Right ventricle myocardium superior (tissue), 1 donor: ENCODE data around the gene NPHP4. TPM values are rescaled to one million over a fixed set of nuclear protein-coding genes. Genes with fewer than 3 reads are reported as not detected.

Experiments used
- ATAC-seq: fragments of 200-7000 bp; cut with Tn5 transposase; one replicate; pipeline ENCODE4 v1.9.1; 2020; ENCODE audit warnings: mild to moderate bottlenecking; ENCODE audit not compliant: poor library complexity
- DNase-seq: peaks from one replicate; pipeline ENCODE4 v3.0.0-alpha.2; 2020
- intact Hi-C: fragments of 100-400 bp; cut with DNase I; formaldehyde crosslinking; loops from one replicate; pipeline ENCODE4 v1.11.2; 2022
- total RNA-seq: library from RNA; stranded (reverse); fragmentation: NEBNext Ultra II Directional; extraction: Animal tissue kit (Norgen Biotek cat#: 25700); gene quantifications from one replicate; pipeline ENCODE4 v1.2.1, GENCODE V29; 2021
- donor health status: DM: no; HTN: yes; CAD: no; lungs with severe emphysema.

The NPHP4 gene
- total RNA-seq, 1 donor from 2014 or later: 4.3 TPM

DNA sequence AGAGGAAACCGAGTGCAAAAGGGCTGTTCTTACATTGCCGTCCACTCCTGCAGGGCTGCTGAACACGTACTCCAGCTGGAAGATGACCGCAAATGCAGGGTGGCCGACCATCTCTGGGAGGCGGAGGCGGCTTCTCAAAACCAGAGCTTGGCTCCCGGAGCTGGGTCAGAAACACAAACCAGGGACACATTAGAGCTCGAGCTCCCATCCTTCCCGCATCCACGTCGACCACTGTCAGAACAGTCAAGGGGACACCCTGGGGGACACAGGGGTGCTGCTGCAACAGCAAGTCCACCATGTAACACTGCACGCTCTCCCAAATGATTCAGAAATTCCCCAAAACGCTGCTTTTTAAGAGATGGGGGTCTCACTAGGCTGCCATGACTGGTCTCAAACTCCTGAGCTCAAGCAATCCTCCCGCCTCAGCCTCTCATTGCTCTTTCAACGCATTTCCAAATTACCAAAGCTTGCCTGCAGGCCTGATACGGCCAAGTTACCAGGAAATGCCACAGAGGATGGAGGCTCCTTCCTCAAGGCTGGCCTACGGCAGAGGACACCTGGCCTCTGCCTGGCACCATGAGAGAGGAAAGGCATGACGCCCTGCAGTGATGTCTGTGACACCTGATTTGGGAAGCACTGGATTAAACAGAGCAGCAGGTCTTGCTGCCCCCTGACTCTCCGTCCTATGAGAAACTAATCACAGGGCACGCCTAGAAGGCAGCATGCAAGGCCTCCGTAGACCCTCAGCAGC, 45.0 kb downstream of the NPHP4 start:
- no peak for DNase-seq
- no peak for ATAC-seq
- intact Hi-C loops: no loop called here

DNA sequence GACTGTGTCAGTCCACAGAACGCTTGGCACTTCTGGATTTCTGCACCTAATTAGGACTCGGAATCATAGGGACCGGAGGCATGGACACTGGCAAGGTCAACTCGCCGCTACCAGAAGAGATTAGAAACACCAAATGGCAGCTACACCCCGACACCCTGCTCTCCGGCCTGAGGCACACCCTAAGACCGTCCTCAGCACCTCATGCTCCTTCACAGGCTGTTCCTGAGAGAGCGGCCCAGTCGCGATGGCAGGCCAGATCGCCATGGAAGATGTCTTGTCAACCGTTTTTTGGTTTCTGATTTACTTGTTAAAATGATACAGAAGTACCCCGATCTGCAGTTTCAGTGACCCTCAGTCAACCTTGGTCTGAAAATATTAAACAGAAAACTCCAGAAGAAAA, 46.8 kb downstream of the NPHP4 start:
- ATAC-seq (no peak), DNase-seq (no peak)
- intact Hi-C loops: no loop called here

- ATAC-seq (no peak), DNase-seq (no peak)
- intact Hi-C loops: no loop called here
Observed at GRCh38 chr1:5944843-5945167, 47.4 kb downstream of the NPHP4 start.

DNA sequence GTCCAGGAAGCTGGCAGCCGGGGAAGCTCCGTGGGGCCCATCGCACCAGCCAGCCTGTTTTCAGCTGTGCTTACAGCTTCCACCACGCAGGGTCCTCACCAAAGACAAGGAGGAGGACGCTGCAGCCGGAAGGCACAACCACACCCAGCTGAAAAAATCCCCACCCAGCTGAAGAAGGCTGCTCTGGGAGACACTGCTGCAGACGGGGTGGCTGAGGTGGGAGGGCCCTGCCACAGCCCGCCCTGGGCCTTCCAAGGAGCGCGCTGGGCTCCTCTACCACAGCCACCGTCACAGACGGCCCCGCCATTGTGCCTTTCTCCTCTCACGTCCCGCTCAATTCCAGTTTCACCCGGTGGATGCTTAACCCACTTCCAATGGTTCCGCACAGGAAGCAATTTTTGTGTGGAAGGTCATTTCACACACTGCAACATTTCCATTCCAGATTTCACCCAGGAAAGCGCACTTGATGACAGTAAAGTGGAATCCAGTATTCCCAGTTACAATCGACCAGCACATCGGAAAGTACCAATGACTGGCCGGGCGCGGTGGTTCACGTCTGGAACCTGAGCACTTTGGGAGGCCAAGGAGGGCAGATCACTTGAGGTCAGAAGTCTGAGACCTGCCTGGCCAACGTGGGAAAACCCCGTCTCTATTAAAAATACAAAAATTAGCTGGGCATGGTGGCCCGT, 47.9 kb downstream of the NPHP4 start:
- intact Hi-C loops: no loop called here
- no peak for DNase-seq
- ATAC-seq: no peak

GRCh38 chr1:5943343-5944124, 48.7 kb downstream of the NPHP4 start:
- intact Hi-C loops: no loop called here
- DNase-seq (no peak), ATAC-seq (peak; percentile 29)

DNA sequence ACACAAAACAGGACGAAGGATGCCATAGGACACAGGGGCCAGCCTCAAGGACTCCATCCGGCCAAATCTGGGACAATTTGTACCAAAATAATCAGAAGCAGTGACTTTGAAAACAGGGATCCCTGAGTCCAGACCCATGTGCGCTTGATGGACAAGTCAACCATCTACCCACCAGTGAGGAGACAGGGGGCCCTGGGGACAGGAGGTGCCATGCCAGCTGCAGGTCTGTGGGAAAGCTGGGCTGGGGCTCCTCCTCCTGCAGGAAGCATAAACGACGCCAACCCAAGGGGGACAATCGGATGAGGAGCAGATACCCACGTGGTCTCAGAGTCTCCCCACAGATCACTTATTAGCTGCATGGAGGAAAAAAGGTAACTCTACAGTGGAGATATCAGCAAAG, 50.6 kb downstream of the NPHP4 start:
- intact Hi-C loops: no loop called here
- no peak for ATAC-seq
- no peak for DNase-seq

DNA sequence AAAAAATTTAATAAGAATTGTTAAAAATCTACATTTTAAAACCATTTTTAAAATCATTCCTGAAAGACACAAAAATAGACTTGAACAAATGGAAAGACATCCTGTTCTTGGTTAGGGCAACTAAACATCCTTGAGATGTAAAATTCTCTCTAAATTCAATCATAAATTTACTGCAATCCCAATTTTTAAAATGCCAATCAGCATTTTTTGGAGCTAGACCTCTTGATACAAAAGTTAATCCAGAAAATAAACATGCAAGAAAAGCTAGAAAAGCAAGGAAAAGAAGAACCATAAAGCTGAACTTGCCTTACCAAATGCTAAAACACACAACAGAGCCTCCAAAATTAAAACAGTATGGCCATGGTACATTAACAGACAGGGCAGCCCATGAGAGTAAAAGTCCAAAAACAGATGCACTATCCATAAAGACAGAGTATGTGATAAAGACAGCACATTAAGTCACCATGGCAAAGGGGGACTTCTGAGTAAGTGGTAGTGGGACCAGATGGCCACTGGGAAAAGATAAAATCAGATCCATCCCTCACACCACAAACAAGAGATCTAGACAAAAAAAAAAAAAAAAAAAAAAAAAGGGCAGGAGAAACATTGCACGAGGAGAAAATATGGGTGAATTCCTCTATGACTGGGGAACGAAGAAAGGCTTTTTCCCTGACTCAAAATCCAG, 51.4 kb downstream of the NPHP4 start:
- DNase-seq (no peak), ATAC-seq (no peak)
- intact Hi-C loops: no loop called here

DNA sequence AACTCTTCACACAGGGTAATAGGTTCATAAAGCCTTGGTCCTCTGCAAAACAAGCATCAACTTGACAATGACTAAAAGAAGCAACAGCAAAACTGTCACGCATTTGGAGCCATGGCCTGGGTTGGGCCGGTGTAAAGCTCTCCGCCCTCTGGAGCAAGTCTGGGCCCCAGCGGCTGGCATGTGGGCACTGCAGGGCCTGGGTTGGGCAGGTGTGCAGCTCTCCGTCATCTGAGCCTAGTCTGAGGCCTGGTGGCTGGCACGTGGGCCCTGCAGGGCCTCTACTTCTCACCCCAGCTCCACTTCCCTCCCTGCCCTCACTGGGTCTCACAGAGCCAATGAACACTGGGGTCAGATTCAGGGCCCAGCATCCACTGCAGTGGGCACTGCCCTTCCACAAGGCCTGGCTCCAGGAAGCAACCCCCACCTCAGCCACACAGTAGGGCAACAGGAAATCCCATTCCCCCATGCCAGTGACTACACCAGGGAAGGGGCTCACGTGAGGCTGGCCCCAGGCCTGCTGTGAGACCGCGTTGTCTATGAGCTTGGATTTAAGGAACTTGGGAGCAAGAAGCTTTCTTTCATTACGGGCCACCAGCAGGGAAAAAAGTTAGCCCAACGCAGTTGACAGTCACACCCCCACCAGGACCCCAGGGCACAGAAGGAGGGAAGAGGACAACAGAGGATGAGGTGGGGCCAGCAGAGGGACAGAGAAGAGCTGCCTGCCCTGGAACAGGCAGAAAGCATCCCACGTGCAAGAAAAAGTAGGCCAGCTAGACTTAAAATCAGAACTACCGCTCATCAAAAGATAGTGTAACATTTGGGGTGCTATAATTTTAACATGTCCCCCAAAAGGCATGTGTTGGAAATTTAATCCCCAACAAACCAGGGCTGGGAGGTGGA, 52.7 kb downstream of the NPHP4 start:
- ATAC-seq: no peak
- DNase-seq: no peak
- intact Hi-C loops: no loop called here

GRCh38 chr1:5938101-5938646, 54.1 kb downstream of the NPHP4 start:
- no peak for ATAC-seq
- no peak for DNase-seq
- intact Hi-C loops: no loop called here

DNA sequence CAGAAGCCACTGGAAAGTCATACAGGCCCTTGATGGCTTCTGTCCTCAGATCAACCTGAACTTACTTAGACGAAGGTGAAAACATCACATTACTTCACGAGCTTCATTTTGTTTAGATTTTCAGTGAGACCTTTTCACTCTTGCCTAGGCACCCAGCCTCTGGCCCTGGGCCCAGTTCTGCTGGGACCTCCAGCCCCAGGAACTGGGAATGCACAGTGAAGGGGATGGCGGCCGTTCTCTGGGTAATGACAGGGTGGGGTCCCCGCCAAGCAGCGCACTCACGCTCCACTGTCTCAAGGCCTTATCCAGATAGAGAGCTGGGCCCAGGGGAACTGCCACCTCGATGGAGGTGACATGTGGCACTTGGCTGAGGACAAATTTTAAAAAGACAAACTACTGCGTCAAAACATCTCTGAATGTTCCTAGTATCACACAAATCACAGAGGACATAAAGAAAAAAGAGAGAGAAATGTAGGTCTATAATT, 54.8 kb downstream of the NPHP4 start:
- ATAC-seq (no peak), DNase-seq (no peak)
- intact Hi-C loops: no loop called here

GRCh38 chr1:5936621-5937372, 55.4 kb downstream of the NPHP4 start:
- DNase-seq: no peak
- intact Hi-C loops: no loop called here
- no peak for ATAC-seq

GRCh38 chr1:5936126-5936525, 56.1 kb downstream of the NPHP4 start:
- no peak for DNase-seq
- intact Hi-C loops: no loop called here
- ATAC-seq: no peak

- DNase-seq: no peak
- intact Hi-C loops: no loop called here
- ATAC-seq: no peak
Observed at GRCh38 chr1:5935026-5935425, 57.2 kb downstream of the NPHP4 start.

DNA sequence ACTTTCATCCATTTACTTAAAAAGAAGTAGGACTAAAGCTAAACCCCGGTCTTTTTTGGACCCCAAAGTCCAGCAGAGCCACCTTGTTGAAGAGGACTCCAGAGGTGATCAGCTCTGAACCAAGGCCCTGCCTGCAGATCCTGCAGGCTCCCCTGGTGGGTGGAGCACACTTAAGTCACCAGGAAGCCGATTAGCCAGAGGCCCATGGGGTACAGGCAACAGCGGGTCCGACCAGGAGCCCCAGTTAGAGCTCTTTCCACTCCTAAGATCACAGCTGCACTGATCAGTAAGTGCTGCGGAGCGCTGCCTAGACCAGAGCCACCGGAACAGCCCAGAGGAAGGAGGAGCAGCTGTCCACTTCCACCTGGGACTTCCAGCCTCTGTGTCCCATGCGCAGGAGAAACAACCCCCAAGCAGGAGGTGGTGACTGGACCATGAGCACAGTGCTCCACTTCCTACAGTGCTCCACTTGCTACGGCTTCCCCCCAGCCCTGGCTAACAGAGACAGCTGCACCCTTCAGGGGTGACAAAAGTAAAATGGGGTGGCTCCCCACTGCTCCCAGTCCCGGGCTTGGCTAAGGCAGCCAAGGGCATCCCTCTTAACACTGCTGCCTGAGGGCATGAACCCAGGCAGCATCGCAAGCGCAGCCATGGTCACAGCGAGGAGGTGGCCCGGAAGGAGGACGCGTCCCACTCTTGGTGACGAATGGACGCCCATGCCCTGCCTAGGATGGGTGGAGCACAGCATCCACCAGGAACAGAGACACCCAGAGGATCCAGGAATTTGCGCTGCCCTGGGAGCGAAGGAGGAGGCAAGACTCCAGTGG, 58.0 kb downstream of the NPHP4 start:
- intact Hi-C loops: no loop called here
- ATAC-seq: no peak
- DNase-seq: no peak

GRCh38 chr1:5933676-5934057, 58.6 kb downstream of the NPHP4 start:
- ATAC-seq (no peak), DNase-seq (no peak)
- intact Hi-C loops: no loop called here

GRCh38 chr1:5933050-5933449, 59.2 kb downstream of the NPHP4 start:
- ATAC-seq: no peak
- DNase-seq: no peak
- intact Hi-C loops: no loop called here
